Loucy (cell line): ENCODE results near the gene RGL4.

ENCODE experiments used
- H2AFZ ChIP-seq: fragments of 200-600 bp; sonication (generic); 2 replicates; pipeline ENCODE4 v1.6.0; 2016; ENCODE audit warnings: antibody characterized with exemption, mild to moderate bottlenecking, low read length, moderate library complexity
- H3F3A ChIP-seq: fragments of 200-600 bp; 2 replicates; pipeline ENCODE4 v1.6.0; 2016; ENCODE audit warnings: antibody characterized with exemption, low read depth, mild to moderate bottlenecking
- H3K27me3 ChIP-seq: fragments of 200-600 bp; sonication (generic); 2 replicates; pipeline ENCODE4 v1.6.1; 2014; ENCODE audit warnings: low read length, mild to moderate bottlenecking; ENCODE audit not compliant: insufficient read depth, poor library complexity, severe bottlenecking
- H3K36me3 ChIP-seq: fragments of 200-600 bp; sonication (generic); 2 replicates; pipeline ENCODE4 v1.6.1; 2016; ENCODE audit warnings: low read length; ENCODE audit not compliant: insufficient read depth
- H3K4me1 ChIP-seq: fragments of 200-600 bp; sonication (generic); 2 replicates; pipeline ENCODE4 v1.5.1; 2014; ENCODE audit warnings: low read length, mild to moderate bottlenecking; ENCODE audit not compliant: insufficient read depth, poor library complexity, severe bottlenecking
- H3K4me2 ChIP-seq: fragments of 200-600 bp; sonication (generic); 2 replicates; pipeline ENCODE4 v1.6.0; 2014; ENCODE audit warnings: antibody characterized with exemption, low read length, low read depth, mild to moderate bottlenecking; ENCODE audit not compliant: poor library complexity, severe bottlenecking
- H3K4me3 ChIP-seq: fragments of 200-600 bp; sonication (generic); 2 replicates; pipeline ENCODE4 v1.5.1; 2014; ENCODE audit warnings: low read length, mild to moderate bottlenecking, mixed read lengths; ENCODE audit not compliant: poor library complexity, severe bottlenecking
- H3K79me2 ChIP-seq: fragments of 200-600 bp; sonication (generic); 2 replicates; pipeline ENCODE4 v1.6.1; 2014; ENCODE audit warnings: low read length; ENCODE audit not compliant: insufficient read depth
- H3K9ac ChIP-seq: fragments of 200-600 bp; sonication (generic); 2 replicates; pipeline ENCODE4 v1.6.0; 2014; ENCODE audit warnings: mild to moderate bottlenecking, low read depth, low read length, moderate library complexity; ENCODE audit not compliant: poor library complexity, severe bottlenecking
- H3K9me2 ChIP-seq: fragments of 200-600 bp; sonication (generic); replicated peaks from 2 replicates; pipeline ENCODE4 v1.6.1; 2016; ENCODE audit warnings: low read depth, low read length, mixed read lengths
- H3K9me3 ChIP-seq: fragments of 200-600 bp; sonication (generic); 2 replicates; pipeline ENCODE4 v1.6.1; 2014; ENCODE audit warnings: mild to moderate bottlenecking, antibody characterized with exemption, low read length, low read depth; ENCODE audit not compliant: insufficient read depth
- H4K20me1 ChIP-seq: fragments of 200-600 bp; sonication (generic); 2 replicates; pipeline ENCODE4 v1.6.0; 2014; ENCODE audit warnings: antibody characterized with exemption, low read length, mild to moderate bottlenecking; ENCODE audit not compliant: insufficient read depth, poor library complexity, severe bottlenecking
- EZH2phosphoT487 ChIP-seq: fragments of 200-600 bp; IDR thresholded peaks from 2 replicates; pipeline ENCODE4 v1.6.1; 2018; ENCODE audit warnings: antibody characterized with exemption, mild to moderate bottlenecking, moderate library complexity, borderline replicate concordance
- TF ChIP-seq, protein P1 (sequence below): fragments of 200-600 bp; sonication (generic); conservative IDR thresholded peaks from 2 replicates; pipeline ENCODE4 v1.5.1; 2014; ENCODE audit warnings: mild to moderate bottlenecking, antibody characterized with exemption, low read length

The RGL4 gene

DNA sequence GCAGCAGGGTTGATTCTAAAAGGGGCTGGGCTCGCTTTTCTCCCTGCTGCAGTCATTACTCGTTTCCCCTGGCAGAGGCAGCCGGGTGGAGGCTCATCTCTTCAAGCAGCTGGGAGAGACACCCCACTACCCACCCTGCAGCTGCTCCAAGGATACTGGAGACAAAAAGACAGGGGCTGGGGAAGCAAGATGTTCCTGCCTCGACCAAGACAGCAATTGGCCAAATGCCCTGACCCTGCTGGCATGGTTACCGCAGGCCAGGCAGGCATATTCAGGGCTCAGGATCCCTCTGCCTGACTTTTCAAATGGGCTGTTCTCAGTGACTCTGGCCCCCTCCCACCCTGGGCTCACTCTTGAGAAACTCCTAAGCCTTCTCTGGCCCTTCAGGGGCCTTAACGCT, 6.8 kb upstream of the RGL4 start:
- Histone ChIP-seq H3K4me3 (no peak overlapping the region), H3F3A (no peaks in the 10 kb centered on the region), H3K4me1 (no peaks in the 10 kb centered on the region), H3K27me3 (no peaks in the 10 kb centered on the region), H4K20me1 (no peaks in the 10 kb centered on the region), H3K9me2 (no peaks in the 10 kb centered on the region), H2AFZ (no peak overlapping the region), H3K9ac (no peak overlapping the region), H3K36me3 (peaks cover 3% of the 10 kb centered on the region; the same call in 1 of the 2 replicates), H3K4me2 (no peak overlapping the region), H3K79me2 (no peaks in the 10 kb centered on the region), H3K9me3 (no peaks in the 10 kb centered on the region)
- TF ChIP-seq EZH2phosphoT487 = no peak
- TF ChIP-seq, protein P1, sequence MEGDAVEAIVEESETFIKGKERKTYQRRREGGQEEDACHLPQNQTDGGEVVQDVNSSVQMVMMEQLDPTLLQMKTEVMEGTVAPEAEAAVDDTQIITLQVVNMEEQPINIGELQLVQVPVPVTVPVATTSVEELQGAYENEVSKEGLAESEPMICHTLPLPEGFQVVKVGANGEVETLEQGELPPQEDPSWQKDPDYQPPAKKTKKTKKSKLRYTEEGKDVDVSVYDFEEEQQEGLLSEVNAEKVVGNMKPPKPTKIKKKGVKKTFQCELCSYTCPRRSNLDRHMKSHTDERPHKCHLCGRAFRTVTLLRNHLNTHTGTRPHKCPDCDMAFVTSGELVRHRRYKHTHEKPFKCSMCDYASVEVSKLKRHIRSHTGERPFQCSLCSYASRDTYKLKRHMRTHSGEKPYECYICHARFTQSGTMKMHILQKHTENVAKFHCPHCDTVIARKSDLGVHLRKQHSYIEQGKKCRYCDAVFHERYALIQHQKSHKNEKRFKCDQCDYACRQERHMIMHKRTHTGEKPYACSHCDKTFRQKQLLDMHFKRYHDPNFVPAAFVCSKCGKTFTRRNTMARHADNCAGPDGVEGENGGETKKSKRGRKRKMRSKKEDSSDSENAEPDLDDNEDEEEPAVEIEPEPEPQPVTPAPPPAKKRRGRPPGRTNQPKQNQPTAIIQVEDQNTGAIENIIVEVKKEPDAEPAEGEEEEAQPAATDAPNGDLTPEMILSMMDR = no peak

DNA sequence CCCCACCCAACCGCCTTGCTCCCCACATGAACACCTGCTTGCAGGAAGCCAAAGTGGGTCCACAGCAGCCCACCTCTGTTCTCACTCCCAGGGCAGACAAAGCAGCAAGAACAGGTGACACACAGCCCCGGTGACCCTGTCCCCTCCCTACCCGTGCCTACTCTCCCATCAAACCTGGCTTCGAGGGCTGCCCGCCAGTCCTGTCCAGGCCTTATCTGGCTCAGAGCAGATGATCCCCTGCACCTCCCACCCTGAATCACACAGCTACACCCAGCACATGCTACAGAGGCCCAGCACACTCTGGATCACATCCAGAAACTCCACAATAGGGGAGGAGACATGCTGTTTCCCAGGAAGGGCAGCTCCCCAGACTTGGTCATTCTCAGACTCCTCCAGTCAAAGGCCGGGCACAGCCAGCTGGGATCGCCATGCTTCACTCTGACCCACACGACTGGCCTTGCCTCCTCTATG, 6.2 kb upstream of the RGL4 start:
- Histone ChIP-seq H2AFZ (no peak overlapping the region), H3K27me3 (no peaks in the 10 kb centered on the region), H3K36me3 (peaks cover 6% of the 10 kb centered on the region; the same call in 1 of the 2 replicates), H3K4me2 (no peak overlapping the region), H3F3A (no peaks in the 10 kb centered on the region), H3K9ac (no peak overlapping the region), H3K4me1 (no peaks in the 10 kb centered on the region), H4K20me1 (no peaks in the 10 kb centered on the region), H3K9me2 (no peaks in the 10 kb centered on the region), H3K79me2 (no peaks in the 10 kb centered on the region), H3K4me3 (no peak overlapping the region), H3K9me3 (no peaks in the 10 kb centered on the region)
- TF ChIP-seq EZH2phosphoT487 = no peak
- TF ChIP-seq, protein P1 = no peak

DNA sequence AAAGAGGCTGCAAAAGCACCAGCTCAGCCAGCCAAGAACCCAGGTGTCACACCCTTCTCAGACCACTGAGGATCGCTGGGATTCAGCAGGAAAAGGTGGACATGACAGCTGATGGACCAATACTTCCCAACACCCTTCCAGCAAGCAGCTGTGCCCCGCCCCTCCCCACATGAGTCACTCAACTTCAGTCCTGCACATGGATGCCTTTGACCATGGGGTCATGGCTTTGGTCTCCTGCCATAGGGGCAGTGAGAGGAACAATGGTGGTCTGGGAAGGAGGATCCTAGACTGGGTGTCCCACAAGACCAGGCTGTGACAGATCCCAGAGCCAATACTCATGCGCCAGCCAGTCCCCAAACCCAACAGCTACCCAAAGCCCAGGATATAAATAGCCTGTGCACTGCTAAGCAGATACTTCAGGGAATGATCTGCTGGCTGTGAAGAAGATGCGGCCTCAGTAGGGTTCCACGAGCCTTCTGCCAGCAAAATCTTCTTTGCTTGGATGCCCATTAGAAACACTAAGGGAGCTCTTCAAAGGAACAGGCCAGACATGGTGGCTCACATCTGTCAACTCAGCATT, 5.5 kb upstream of the RGL4 start:
- Histone ChIP-seq H3K4me2 (no peak overlapping the region), H2AFZ (no peak overlapping the region), H3K79me2 (no peaks in the 10 kb centered on the region), H3K9me2 (no peaks in the 10 kb centered on the region), H3K9me3 (no peaks in the 10 kb centered on the region), H3K36me3 (peaks cover 11% of the 10 kb centered on the region; the same call in 1 of the 2 replicates), H3K9ac (no peak overlapping the region), H3F3A (no peaks in the 10 kb centered on the region), H3K4me1 (no peaks in the 10 kb centered on the region), H3K27me3 (no peaks in the 10 kb centered on the region), H4K20me1 (no peaks in the 10 kb centered on the region), H3K4me3 (no peak overlapping the region)
- TF ChIP-seq, protein P1 = no peak
- no peak for TF ChIP-seq EZH2phosphoT487
